ENCODE data around the gene DNAH7. TPM values are rescaled to one million over a fixed set of nuclear protein-coding genes. Genes with fewer than 3 reads are reported as not detected.

DNAH7 gene
- total and polyA plus RNA-seq, 2 of the 4 experiments (the other 2 are of a cell fraction), result 0.22 to 0.36 TPM

GRCh38 chr2:195759877-195760276 lies 308.8 kb downstream of the DNAH7 start:
- H3K27me3 ChIP-seq (ENCODE audit: control insufficient read depth, insufficient read depth, low read length), result no peaks in the 10 kb centered on the region
- BruUV-seq (replicated peaks), result no TSS peak
- POLR2A ChIA-PET (ENCODE audit: unreplicated experiment), result no interaction called here

More at GRCh38 chr2:195759877-195760276, 308.8 kb downstream of the DNAH7 start:
- no peak overlapping the region for H3K4me2 ChIP-seq (ENCODE audit: low read depth, low read length)
- no peak overlapping the region for H3K27ac ChIP-seq (ENCODE audit: insufficient read depth, low read length)
- H2AK9ac ChIP-seq (replicated peaks; ENCODE audit: low read depth, low read length, poor library complexity), result no peak overlapping the region
- H2BK15ac ChIP-seq (ENCODE audit: low read depth, low read length), result no peak overlapping the region
- CTCF ChIA-PET, result interaction anchor here (0.6 kb wide), 1 partner anchor 138 kb away, joined by 4 read pairs; no protein-coding TSS in a partner anchor
- DNase-seq (no peak), ATAC-seq (ENCODE audit: low read depth) (no peak)
- H3K4me3 ChIP-seq (ENCODE audit: insufficient read depth, low read depth, low read length), result no peak overlapping the region
- H4K8ac ChIP-seq (ENCODE audit: low read depth in 2 of 2, low read length in 2 of 2), result no peak overlapping the region
- H3K18ac ChIP-seq (ENCODE audit: low read depth, low read length), result no peak overlapping the region
- H2BK5ac ChIP-seq (ENCODE audit: low read depth, low read length, poor library complexity, severe bottlenecking), result no peak overlapping the region
- no peak overlapping the region for H2BK120ac ChIP-seq (ENCODE audit: low read depth, low read length)
- H3K14ac ChIP-seq (replicated peaks; ENCODE audit: low read depth, low read length), result no peak overlapping the region
- H3K4ac ChIP-seq (ENCODE audit: low read depth, low read length), result no peak overlapping the region
- H4K20me1 ChIP-seq (ENCODE audit: insufficient read depth, low read length), result no peaks in the 10 kb centered on the region
- H2AK5ac ChIP-seq (ENCODE audit: low read depth, low read length), result no peak overlapping the region
- intact Hi-C loops (cut with micrococcal nuclease) (no loop called here), in situ Hi-C loops (cut with MboI; ENCODE audit: low sequenced_read_pairs) (no loop called here), dilution Hi-C loops (cut with HindIII; ENCODE audit: low sequenced_read_pairs, unreplicated experiment) (no loop called here)
- no peak overlapping the region for H4K91ac ChIP-seq (ENCODE audit: insufficient read depth, low read depth, low read length)
- no peak overlapping the region for H3K23ac ChIP-seq (ENCODE audit: low read depth, low read length)
- no peak overlapping the region for H4K5ac ChIP-seq (ENCODE audit: low read depth, low read length)
- no peaks in the 10 kb centered on the region for H3K79me1 ChIP-seq (ENCODE audit: low read depth in 1 of 2, low read length in 2 of 2)
- no peak overlapping the region for H3K56ac ChIP-seq (ENCODE audit: extremely low read depth, insufficient read depth, low read length)
- no peak overlapping the region for H3K9ac ChIP-seq (ENCODE audit: low read depth, low read length)
- H2BK20ac ChIP-seq (ENCODE audit: low read depth, low read length), result no peak overlapping the region
- TF ChIP-seq BHLHE40 (IDR thresholded peaks at IDR 0.05; ENCODE audit: low read depth, low read length) (no peak), USF2 (IDR thresholded peaks at IDR 0.05; ENCODE audit: low read depth, low read length) (no peak), CEBPB (IDR thresholded peaks at IDR 0.05; ENCODE audit: low read depth, low read length) (no peak), POLR2A (IDR thresholded peaks at IDR 0.05; ENCODE audit: low read depth, low read length) (no peak), RFX5 (IDR thresholded peaks at IDR 0.05; ENCODE audit: low read depth, low read length) (no peak), CHD1 (IDR thresholded peaks at IDR 0.05; ENCODE audit: low read depth, low read length) (no peak), SMC3 (IDR thresholded peaks at IDR 0.05; ENCODE audit: low read depth, low read length) (no peak), RCOR1 (IDR thresholded peaks at IDR 0.05; ENCODE audit: insufficient replicate concordance, low read length) (no peak), MAZ (IDR thresholded peaks at IDR 0.05; ENCODE audit: borderline replicate concordance, low read depth, low read length) (no peak)
- H3K4me1 ChIP-seq (ENCODE audit: control insufficient read depth, insufficient read depth, low read length), result 0 out of 2 replicates have a peak, but pooled peaks cover 3% of the 10 kb centered on the region
- H3K9me3 ChIP-seq (ENCODE audit: control insufficient read depth, insufficient read depth, low read length), result no peaks in the 10 kb centered on the region
- WGBS, 2 experiments (ENCODE audit: extremely low coverage in 2 of 2, insufficient read length in 1 of 2), result no CpG with 5 or more reads among the region's 1 CpG
- H2AFZ ChIP-seq (replicated peaks; ENCODE audit: low read length, poor library complexity), result no peak overlapping the region
- no peaks in the 10 kb centered on the region; the same call in 1 of the 2 replicates for H3K9me1 ChIP-seq (ENCODE audit: insufficient read depth, low read length)
- no peaks in the 10 kb centered on the region for H3K36me3 ChIP-seq (ENCODE audit: control insufficient read depth, insufficient read depth, low read length)

Measured in IMR-90 (cell line).